Thyroid gland (tissue), 4 donors: ENCODE measurements around the gene ADAP1. TPM values are rescaled to one million over a fixed set of nuclear protein-coding genes. Genes with fewer than 3 reads are reported as not detected.

Experiments used
- DNase-seq, 2 donors: peaks; one replicate each; pipeline ENCODE4 v3.0.0-alpha.2; 2019
- H3K27ac ChIP-seq, 3 donors: fragments of 200-600 bp; sonication (generic); 1 replicate in 2 of 3; 2 replicates in 1 of 3; pipeline ENCODE4 v1.5.1; 2016 to 2019; ENCODE audit warnings: mild to moderate bottlenecking in 1 of 3, moderate library complexity in 1 of 3
- H3K27me3 ChIP-seq: fragments of 200-600 bp; sonication (generic); one replicate; pipeline ENCODE4 v1.5.1; 2019
- H3K36me3 ChIP-seq, 2 donors: fragments of 200-600 bp; sonication (generic); one replicate each; pipeline ENCODE4 v1.5.1; 2016 to 2019
- H3K4me1 ChIP-seq, 2 donors: fragments of 200-600 bp; sonication (generic); one replicate each; pipeline ENCODE4 v1.5.1; 2017 to 2019
- H3K4me3 ChIP-seq, 3 donors: fragments of 200-600 bp; sonication (generic); replicated peaks in 1 of 3; 1 replicate in 2 of 3; 2 replicates in 1 of 3; pipeline ENCODE4 v1.5.1; 2016; ENCODE audit warnings: mild to moderate bottlenecking in 1 of 3
- H3K9me3 ChIP-seq: fragments of 200-600 bp; sonication (generic); one replicate; pipeline ENCODE4 v1.5.1; 2017
- POLR2A ChIP-seq, 2 donors: fragments of 450-650 bp; IDR thresholded peaks; one replicate each; pipeline ENCODE4 v1.6.1; 2017; ENCODE audit warnings: antibody characterized with exemption in 2 of 2, mild to moderate bottlenecking in 2 of 2, moderate library complexity in 1 of 2
- WGBS, 2 donors: methylation state at CpG; one replicate each; pipeline ENCODE4 v1.1.5; 2017; 5-methylcytosine and 5-hydroxymethylcytosine counted together
- intact Hi-C: fragments of 100-400 bp; cut with DNase I; formaldehyde crosslinking; loops from one replicate; pipeline ENCODE4 v1.15.1; 2023
- total RNA-seq, 4 donors: library from RNA; depleted of rRNA; stranded (reverse); fragments of >200 nt; gene quantifications; one replicate each; pipeline ENCODE4 v1.2.3, GENCODE V29; 2016
- TF ChIP-seq, protein P1 (sequence below), 6 experiments: fragments of 200-600 bp in 3 of 6; fragments of 450-650 bp in 3 of 6; sonication (generic) in 3 of 6; IDR thresholded peaks; one replicate each; pipeline ENCODE4 v1.5.1; 2016 to 2019; ENCODE audit warnings: antibody characterized with exemption in 6 of 6, mild to moderate bottlenecking in 2 of 6, inconsistent platforms in 1 of 6, moderate library complexity in 1 of 6

ADAP1 gene
- total RNA-seq, 4 donors from 2014 or later, result 11.7 to 29.9 (median 23.4) TPM

DNA sequence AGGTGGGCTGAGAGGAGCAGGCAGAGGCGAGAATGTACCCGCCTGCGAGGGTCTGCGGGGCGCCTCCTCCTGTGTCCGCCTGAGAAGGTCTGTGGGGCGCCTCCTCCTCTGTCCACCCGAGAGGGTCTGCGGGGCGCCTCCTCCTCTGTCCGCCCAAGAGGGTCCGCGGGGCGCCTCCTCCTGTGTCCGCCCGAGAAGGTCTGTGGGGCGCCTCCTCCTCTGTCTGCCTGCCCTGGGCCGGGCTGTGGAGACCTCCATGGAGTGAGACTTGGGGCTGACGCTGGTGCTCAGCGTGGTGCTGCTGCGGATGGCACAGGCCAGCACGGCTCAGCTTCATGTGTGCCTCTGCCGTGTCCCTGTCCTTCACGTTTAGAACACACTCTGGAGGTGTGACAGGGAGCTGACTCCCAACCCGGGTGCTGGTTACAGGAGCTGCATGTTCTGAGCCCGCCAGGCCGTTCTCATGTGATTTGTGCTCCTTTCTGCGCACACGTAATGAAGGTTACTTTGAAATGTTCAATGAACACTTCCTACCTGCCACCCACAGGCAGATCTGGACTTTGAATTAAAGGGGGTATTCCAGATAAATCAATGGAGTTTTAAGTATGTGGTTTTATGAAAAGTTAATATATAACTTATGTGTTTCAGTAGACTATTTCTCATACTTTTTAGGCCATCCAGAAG is 98.7 kb downstream of the ADAP1 start:
- Histone ChIP-seq H3K4me1 (no peaks in the 10 kb centered on the region), H3K9me3 (no peaks in the 10 kb centered on the region), H3K27me3 (no peaks in the 10 kb centered on the region), H3K36me3 (peaks cover 73 to 78% of the 10 kb centered on the region in 2 donors), H3K27ac (no peak overlapping the region), H3K4me3 (no peak overlapping the region)
- WGBS, 2 donors, result 93 to 94% methylated on average over 12 to 25 of the region's 29 CpGs
- intact Hi-C loops, result no loop called here
- no peak for DNase-seq
- TF ChIP-seq POLR2A (IDR thresholded peaks at IDR 0.05), result no peak
- TF ChIP-seq, protein P1, sequence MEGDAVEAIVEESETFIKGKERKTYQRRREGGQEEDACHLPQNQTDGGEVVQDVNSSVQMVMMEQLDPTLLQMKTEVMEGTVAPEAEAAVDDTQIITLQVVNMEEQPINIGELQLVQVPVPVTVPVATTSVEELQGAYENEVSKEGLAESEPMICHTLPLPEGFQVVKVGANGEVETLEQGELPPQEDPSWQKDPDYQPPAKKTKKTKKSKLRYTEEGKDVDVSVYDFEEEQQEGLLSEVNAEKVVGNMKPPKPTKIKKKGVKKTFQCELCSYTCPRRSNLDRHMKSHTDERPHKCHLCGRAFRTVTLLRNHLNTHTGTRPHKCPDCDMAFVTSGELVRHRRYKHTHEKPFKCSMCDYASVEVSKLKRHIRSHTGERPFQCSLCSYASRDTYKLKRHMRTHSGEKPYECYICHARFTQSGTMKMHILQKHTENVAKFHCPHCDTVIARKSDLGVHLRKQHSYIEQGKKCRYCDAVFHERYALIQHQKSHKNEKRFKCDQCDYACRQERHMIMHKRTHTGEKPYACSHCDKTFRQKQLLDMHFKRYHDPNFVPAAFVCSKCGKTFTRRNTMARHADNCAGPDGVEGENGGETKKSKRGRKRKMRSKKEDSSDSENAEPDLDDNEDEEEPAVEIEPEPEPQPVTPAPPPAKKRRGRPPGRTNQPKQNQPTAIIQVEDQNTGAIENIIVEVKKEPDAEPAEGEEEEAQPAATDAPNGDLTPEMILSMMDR (IDR thresholded peaks at IDR 0.05), result no peak

DNA sequence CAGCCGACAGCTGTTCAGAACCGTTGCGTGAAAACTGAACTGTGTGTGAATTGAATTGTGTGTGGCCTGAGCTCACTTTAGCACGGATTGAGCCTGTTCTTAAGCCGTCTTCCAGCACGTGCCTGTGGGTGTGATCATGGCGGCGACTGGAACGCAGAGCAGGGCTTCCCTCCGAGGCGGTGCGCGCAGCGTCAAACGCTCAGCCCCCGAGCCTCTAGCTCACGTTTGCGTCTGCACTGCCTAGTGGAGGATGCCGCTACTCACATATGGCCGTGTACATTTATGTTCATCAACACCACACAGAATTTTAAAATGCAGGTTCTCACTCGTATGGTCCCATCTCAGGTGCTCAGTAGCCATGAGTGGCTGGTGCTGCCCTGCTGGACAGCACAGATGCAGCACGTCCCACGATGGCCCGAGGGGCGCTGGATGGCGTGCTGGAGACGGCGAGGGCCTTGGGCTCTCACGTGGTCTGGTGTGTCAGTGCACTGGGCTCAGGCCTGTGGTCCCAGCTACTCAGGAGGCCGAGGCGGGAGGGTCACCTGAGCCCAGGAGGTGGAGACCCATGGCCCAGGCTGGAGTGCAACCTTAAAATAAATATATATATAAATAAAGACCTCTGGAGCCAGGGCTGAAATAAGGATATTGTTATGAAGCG is 100.2 kb downstream of the ADAP1 start:
- Histone ChIP-seq H3K9me3 (no peaks in the 10 kb centered on the region), H3K27ac (no peak overlapping the region), H3K4me3 (no peak overlapping the region), H3K4me1 (no peaks in the 10 kb centered on the region), H3K27me3 (no peaks in the 10 kb centered on the region), H3K36me3 (peaks cover 72% of the 10 kb centered on the region in 2 donors)
- no peak for TF ChIP-seq POLR2A (IDR thresholded peaks at IDR 0.05)
- TF ChIP-seq, protein P1 (IDR thresholded peaks at IDR 0.05), result no peak
- intact Hi-C loops, result no loop called here
- DNase-seq, result no peak
- 94 to 95% methylated on average over 30 to 31 of the region's 32 CpGs for WGBS, 2 donors

DNA sequence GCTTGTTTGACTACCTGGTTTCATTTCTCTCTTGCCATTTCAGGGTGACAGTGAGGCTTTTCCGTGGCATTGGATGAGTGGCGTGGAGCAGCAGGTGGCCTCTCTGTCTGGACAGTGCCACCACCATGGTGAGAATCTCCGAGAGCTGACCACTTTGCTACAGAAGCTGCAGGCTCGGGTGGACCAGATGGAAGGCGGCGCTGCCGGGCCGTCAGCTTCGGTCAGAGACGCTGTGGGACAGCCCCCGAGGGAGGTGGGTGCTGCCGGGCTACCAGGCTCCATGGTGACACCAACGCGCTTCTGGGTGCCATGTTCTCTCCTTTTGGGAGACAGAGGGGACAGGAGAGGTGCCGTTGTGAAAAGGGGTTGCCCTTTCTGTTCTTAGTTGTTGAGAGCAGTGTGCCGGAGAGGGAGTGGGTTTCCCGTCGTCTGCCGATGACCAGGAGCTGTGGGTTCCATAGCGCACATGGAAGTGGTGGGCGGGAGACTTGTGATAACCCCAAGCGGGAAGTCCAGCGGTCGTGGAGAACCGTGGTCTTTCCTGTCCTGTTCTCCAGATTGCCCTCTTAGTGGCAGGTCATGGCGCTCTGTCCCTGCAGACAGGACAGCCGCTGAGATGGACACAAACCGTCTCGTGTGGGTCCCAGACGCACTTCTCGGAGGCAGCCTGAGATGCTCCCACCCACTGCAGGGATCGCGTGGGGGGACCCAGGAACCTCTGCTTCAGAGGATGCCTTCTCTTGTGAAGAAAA is 100.9 kb downstream of the ADAP1 start:
- Histone ChIP-seq H3K4me1 (no peaks in the 10 kb centered on the region), H3K27me3 (no peaks in the 10 kb centered on the region), H3K9me3 (no peaks in the 10 kb centered on the region), H3K4me3 (no peak overlapping the region), H3K27ac (no peak overlapping the region), H3K36me3 (peaks cover 72 to 74% of the 10 kb centered on the region in 2 donors)
- TF ChIP-seq, protein P1 (IDR thresholded peaks at IDR 0.05), result no peak
- TF ChIP-seq POLR2A (IDR thresholded peaks at IDR 0.05), result no peak
- intact Hi-C loops, result no loop called here
- WGBS, 2 donors, result 92 to 93% methylated on average over 33 of the region's 33 CpGs
- DNase-seq, result no peak

DNA sequence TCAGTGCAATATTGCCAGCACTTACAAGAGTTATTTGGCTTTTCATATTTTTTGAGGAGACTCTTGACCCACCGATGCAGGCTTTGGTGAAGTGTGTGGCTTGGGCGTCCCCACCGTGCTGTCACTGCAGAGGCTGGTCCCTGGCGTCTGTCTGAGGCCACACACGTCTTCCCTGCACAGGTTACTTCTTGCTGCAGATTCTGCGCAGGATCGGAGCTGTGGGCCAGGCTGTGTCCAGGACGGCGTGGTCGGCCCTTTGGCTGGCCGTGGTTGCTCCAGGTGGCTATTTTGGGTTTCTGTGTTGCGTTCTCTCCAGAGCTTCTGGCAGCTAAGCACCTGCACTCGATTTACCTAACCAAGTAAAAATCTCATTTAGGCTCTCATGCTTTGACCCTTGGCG is 103.3 kb downstream of the ADAP1 start:
- no peak for DNase-seq
- Histone ChIP-seq H3K27me3 (no peaks in the 10 kb centered on the region), H3K36me3 (peaks cover 50 to 57% of the 10 kb centered on the region in 2 donors), H3K4me3 (no peak overlapping the region), H3K9me3 (no peaks in the 10 kb centered on the region), H3K4me1 (no peaks in the 10 kb centered on the region), H3K27ac (no peak overlapping the region)
- TF ChIP-seq POLR2A (IDR thresholded peaks at IDR 0.05), result no peak
- TF ChIP-seq, protein P1 (IDR thresholded peaks at IDR 0.05), result no peak
- intact Hi-C loops, result no loop called here
- 92 to 93% methylated on average over 14 of the region's 14 CpGs for WGBS, 2 donors
